NCI-H2196 (cell line): ENCODE results near the gene CHMP6.

Experiments used
- DNase-seq: peaks from one replicate; lab custom pipeline; 2025; ENCODE audit not compliant: unreplicated experiment; lab: John Stamatoyannopoulos, UW

Gene CHMP6

GRCh38 chr17:80992077-80992947 lies 671 bp downstream of the CHMP6 start:
- DNase-seq, result no peak

- no peak for DNase-seq
Observed at GRCh38 chr17:80992948-80993624, 1.4 kb downstream of the CHMP6 start.

GRCh38 chr17:80995131-80995530 lies 3.5 kb downstream of the CHMP6 start:
- no peak for DNase-seq

GRCh38 chr17:80996422-80997305 lies 5.0 kb downstream of the CHMP6 start:
- no peak for DNase-seq

GRCh38 chr17:80997424-80998117 lies 5.9 kb downstream of the CHMP6 start:
- no peak for DNase-seq

GRCh38 chr17:80998118-80998747 lies 6.6 kb downstream of the CHMP6 start:
- DNase-seq, result no peak

- no peak for DNase-seq
Observed at GRCh38 chr17:80998748-80999535, 7.3 kb downstream of the CHMP6 start.

GRCh38 chr17:80999536-81000333 lies 8.1 kb downstream of the CHMP6 start:
- DNase-seq, result no peak

GRCh38 chr17:81000334-81000630 lies 8.6 kb downstream of the CHMP6 start:
- no peak for DNase-seq

DNA sequence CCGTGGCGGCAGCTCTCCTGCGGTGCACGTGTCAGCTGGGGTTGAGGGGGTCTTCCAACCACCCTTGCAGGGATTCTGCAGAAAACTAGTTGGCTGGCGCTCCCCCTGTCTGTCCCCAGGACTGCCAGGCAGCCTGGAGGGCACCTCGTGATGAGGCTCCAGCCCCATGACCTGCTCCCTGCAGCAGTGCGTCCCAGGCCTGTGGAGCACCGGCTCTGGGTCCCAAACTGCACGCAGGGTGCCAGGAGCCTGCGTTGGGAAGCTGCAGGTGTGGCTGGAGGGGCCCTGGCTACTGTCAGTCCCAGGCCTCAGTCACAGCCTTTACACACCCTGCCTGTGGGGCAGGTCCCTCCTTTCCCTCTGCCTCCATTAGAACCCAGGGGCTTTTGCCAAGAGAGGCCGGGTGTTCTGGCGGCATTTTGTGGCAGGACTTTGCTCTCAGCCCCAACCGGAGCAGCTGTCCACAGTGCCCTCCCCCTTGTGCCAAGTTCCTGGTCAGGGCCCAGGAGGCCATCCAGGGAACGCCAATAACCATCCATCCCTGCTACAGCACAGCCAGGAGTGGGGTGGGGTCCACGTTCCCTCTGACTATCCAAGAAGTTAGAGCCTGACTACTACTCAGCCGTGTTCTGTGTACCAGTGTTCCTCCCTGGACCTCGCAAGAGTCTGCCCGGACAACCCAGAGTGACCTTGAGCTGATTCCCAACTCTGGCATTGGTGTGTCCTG lies 9.2 kb downstream of the CHMP6 start:
- no peak for DNase-seq

- DNase-seq, result no peak
Observed at GRCh38 chr17:81002013-81002384, 10.4 kb downstream of the CHMP6 start.

DNA sequence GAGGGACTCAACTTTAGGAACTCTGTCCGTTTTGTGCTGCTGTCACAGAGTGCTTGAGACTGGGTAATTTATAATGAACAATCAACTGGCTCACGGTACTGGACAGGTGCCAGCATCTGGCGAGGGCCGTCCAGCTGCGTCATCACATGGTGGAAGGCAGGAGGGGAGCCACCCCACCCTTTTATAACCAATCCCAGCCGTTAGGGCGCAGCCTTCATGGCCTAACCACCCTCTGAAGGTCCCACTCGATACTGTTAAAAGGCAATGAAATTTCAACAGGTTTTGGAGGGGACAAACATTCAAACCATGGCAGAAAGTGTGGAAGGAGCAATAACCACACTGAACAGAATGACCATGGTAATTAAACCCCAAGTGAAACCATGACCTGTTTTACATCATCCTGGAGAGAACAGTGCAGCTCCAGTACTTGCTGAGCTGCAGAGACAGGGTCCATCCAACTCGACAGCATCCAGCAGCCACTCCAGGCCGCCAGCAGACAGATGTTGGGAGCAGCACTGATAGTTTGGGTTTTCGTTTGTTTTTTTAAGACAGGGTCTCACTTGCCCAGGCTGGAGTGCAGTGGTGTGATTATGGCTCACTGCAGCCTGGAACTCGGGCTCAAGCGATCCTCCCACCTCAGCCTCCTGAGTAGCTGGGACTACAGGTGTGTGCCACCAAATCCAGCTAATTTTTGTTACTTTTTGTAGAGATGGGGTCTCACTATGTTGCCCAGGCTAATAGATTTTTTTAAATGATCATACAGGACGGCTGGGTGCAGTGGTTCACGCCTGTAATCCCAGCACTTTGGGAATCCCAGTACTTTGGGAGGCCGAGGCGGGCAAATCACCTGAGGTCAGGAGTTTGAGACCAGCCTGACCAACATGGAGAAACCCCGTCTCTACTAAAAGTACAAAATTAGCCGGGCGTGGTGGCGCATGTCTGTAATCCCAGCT lies 11.0 kb downstream of the CHMP6 start:
- DNase-seq, result peak; percentile 85

DNA sequence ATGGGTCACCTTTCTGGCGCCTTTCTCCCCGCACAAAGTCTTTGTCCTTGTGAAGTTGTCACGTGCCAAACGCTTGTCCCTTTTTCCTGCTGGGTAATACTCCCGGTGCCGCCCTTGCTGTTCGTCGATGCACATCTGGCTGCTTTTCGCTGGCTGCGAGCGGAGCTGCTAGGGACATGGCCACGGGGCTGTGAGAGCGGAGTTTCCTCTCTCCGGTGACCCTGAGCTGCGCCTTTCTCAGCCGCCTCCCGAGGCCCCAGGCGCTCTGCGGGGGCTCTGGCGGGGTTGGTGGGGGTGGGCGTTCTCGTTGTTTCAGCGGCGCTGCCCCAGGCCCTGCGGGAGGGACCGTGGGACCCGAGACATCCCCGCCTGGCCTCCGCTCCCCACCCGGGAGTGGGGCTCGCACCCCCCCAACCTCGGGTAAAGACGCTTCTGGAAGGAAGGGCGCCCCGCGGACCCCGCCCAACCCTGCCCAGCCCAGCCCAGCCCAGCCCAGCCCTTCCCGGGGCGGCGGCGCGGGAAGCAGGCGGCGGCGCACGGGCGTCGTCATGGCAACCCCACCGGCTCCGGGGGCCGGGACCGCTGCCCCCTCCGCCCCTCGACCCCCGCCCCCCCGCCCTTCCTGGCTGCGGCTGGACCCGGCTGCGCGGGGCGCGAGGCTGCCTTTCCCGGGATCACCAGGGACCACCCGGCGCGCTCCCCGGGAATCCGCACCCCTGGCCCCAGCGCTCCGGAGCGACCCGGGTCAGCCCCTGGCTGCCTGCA lies 12.3 kb downstream of the CHMP6 start:
- peak; percentile 38 for DNase-seq

DNA sequence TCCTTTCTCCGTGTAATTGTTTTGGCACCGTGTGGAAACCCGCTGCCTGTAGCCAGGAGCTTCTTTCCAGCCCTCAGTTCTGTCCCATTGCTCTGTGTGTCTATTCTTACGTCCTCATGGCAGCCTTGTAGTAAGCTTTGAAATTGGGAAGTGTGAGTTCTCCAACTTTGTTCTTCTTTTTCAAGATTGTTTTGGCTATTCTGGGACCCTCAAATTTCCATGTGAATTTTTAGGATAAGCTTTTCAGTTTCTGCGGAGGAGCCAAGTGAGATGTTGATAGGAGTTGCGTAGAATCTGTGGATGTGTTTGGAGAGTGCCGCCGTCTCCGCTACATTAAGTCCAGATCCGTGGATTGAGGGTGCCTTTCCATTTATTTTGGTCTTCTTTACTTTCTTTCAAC lies 15.2 kb downstream of the CHMP6 start:
- DNase-seq, result no peak

DNA sequence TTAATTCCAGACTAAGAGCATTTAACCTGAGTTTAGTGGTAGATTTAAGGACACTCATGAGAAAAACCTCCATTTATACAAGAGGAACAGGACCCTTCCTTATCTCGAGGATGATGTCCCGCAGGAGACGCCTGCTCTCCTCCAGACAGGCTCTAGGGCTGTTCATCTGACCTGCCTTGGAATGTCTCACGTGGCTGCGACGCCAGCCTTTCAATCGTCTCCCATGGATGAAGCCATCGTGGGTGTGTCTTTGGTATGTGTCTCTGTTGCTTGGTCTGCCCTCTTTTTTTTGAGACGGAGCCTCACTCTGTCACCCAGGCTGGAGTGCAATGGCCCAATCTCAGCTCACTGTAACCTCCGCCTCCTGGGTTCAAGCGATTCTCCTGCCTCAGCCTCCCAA lies 16.5 kb downstream of the CHMP6 start:
- DNase-seq, result no peak

- no peak for DNase-seq
Observed at GRCh38 chr17:81009136-81009535, 17.5 kb downstream of the CHMP6 start.

DNA sequence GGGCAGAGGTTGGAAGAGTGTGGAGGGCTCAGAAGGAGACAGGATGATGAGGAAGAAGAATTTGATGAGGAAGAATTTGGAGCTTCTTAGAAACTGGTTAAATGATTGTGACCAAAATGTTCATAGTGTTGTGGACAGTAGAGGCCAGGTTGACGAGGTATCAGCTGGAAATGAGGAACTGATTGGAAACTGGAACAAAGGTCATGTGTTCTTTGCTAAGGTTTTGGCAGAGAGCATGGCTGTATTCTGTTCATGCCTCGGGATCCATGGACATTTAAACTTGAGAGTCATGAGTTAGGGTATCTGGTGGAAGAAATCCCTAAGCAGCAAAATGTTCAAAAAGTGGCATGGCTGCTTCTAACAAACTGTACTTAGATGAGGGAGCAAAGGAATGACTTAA lies 19.3 kb downstream of the CHMP6 start:
- no peak for DNase-seq
